Calu3 (cell line): ENCODE results near the gene LRPPRC. TPM values are rescaled to one million over a fixed set of nuclear protein-coding genes. Genes with fewer than 3 reads are reported as not detected.
"Not testable (repeated sequence)": the region's sequence is repeated elsewhere in the genome, so short reads cannot be mapped to it uniquely, and the experiment has no call there.

Source experiments
- BruUV-seq: library from RNA; stranded (reverse); fragments of 400-500 nt; replicated peaks from 2 replicates; lab custom pipeline; 2021; lab: Mats Ljungman, UMichigan
- CTCF ChIA-PET: fragments of 300-600 bp; sonication (Branson Sonifier 250); formaldehyde crosslinking; loops from one replicate; lab custom pipeline; 2022; ENCODE audit warnings: antibody characterized with exemption; lab: Charles Lee
- DNase-seq: peaks from one replicate; pipeline ENCODE4 v3.0.0; 2022
- H3K27ac Mint-ChIP-seq: one replicate; pipeline ENCODE4 v1.8.0; 2022; ENCODE audit warnings: mixed read lengths; ENCODE audit not compliant: unreplicated experiment
- H3K27me3 Mint-ChIP-seq: one replicate; pipeline ENCODE4 v1.8.0; 2022; ENCODE audit warnings: mixed read lengths; ENCODE audit not compliant: unreplicated experiment
- H3K36me3 Mint-ChIP-seq: one replicate; pipeline ENCODE4 v1.8.0; 2022; ENCODE audit warnings: mild to moderate bottlenecking, moderate library complexity, mixed read lengths; ENCODE audit not compliant: insufficient read depth, unreplicated experiment
- H3K4me1 Mint-ChIP-seq: one replicate; pipeline ENCODE4 v1.8.0; 2022; ENCODE audit warnings: mild to moderate bottlenecking, low read depth, mixed read lengths; ENCODE audit not compliant: unreplicated experiment
- H3K4me3 Mint-ChIP-seq: one replicate; pipeline ENCODE4 v1.8.0; 2022; ENCODE audit warnings: mild to moderate bottlenecking, low read depth, moderate library complexity, mixed read lengths; ENCODE audit not compliant: unreplicated experiment
- H3K9me3 Mint-ChIP-seq: one replicate; pipeline ENCODE4 v1.8.0; 2022; ENCODE audit warnings: low read depth, mixed read lengths; ENCODE audit not compliant: unreplicated experiment
- intact Hi-C: fragments of 100-400 bp; cut with micrococcal nuclease; formaldehyde crosslinking; loops from one replicate; pipeline ENCODE4 v1.10.0; 2022; ENCODE audit not compliant: unreplicated experiment
- total RNA-seq: library from RNA; stranded (reverse); gene quantifications from 2 replicates; pipeline ENCODE4 v1.2.3, GENCODE V29; 2022
- TF ChIP-seq, protein P1 (sequence below): fragments of 200-600 bp; IDR thresholded peaks from one replicate; pipeline ENCODE4 v1.8.0; 2022; ENCODE audit warnings: antibody characterized with exemption; ENCODE audit not compliant: unreplicated experiment

Gene LRPPRC
- total RNA-seq, 1 experiment from 2014 or later, result 120 TPM

DNA sequence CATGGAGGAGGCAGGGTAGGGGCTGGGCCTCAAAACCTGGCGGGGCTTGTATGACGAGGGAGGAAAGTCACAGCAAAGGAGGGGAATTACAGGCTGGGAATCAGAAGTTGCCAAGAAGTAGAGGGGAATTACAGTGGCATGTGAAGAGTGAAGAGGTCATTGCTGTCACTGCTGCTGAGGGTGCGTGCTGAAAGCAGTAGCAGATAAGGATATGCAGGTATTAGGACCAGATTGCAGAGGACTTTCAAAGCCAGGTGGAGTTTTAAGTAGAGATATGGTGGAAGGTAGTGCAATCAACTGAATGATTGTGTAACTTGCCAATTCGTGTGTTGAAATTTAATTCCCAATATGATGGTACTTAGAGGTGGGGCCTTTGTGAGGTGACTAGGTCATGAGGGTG lies 19.4 kb upstream of the LRPPRC start:
- H3K9me3 Mint-ChIP-seq, result no peaks in the 10 kb centered on the region
- no peak for DNase-seq

DNA sequence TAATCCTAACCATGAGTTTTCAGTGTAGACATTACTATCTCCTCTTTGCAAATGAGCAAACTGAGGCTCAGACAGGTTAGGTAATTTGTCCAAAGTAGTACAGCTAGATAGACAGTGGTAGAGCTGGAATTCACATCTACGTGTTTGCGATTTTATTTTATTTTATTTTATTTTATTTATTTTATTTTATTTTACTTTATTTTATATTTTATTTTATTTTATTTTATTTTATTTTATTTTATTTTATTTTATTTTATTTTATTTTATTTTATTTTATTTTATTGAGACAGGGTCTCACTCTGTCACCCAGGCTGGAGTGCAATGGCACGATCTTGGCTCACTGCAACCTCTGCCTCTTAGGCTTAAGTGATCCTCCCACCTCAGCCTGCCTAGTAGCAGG lies 17.4 kb upstream of the LRPPRC start:
- H3K4me1 Mint-ChIP-seq, H3K4me3 Mint-ChIP-seq, intact Hi-C loops, H3K27ac Mint-ChIP-seq, BruUV-seq, H3K9me3 Mint-ChIP-seq, DNase-seq, CTCF ChIA-PET, H3K36me3 Mint-ChIP-seq: not testable (repeated sequence)
- H3K27me3 Mint-ChIP-seq, result peaks cover 57% of the 10 kb centered on the region

More for the DNA sequence above, 19.4 kb upstream of the LRPPRC start:
- Mint-ChIP-seq H3K27ac (no peak overlapping the region), H3K27me3 (peaks cover 40% of the 10 kb centered on the region), H3K4me3 (no peak overlapping the region), H3K36me3 (no peaks in the 10 kb centered on the region), H3K4me1 (no peaks in the 10 kb centered on the region)
- CTCF ChIA-PET, result no interaction called here
- intact Hi-C loops, result no loop called here
- no TSS peak for BruUV-seq
- TF ChIP-seq, protein P1, sequence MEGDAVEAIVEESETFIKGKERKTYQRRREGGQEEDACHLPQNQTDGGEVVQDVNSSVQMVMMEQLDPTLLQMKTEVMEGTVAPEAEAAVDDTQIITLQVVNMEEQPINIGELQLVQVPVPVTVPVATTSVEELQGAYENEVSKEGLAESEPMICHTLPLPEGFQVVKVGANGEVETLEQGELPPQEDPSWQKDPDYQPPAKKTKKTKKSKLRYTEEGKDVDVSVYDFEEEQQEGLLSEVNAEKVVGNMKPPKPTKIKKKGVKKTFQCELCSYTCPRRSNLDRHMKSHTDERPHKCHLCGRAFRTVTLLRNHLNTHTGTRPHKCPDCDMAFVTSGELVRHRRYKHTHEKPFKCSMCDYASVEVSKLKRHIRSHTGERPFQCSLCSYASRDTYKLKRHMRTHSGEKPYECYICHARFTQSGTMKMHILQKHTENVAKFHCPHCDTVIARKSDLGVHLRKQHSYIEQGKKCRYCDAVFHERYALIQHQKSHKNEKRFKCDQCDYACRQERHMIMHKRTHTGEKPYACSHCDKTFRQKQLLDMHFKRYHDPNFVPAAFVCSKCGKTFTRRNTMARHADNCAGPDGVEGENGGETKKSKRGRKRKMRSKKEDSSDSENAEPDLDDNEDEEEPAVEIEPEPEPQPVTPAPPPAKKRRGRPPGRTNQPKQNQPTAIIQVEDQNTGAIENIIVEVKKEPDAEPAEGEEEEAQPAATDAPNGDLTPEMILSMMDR, result no peak

DNA sequence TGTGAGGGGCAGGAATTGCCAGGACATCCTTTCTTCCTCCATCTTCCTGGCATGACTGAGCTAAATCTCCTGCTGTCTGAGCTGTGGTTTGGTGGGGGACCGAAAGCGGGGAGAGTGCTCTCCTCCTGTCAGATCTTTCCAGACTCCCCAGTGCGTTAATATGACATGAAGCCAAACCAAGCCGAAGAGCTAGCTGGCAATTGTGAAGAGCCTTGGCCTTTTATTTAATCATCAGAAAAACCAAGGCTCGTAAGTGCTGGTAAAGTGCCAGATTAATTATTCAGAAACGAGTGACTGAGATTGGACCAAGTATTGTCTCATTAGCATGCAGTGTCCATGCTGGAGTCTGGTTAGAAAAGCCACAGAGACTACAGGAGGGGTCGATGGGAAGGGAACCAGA lies 14.5 kb upstream of the LRPPRC start:
- no TSS peak for BruUV-seq
- CTCF ChIA-PET, result no interaction called here
- Mint-ChIP-seq H3K27ac (no peak overlapping the region), H3K36me3 (no peaks in the 10 kb centered on the region), H3K4me3 (no peak overlapping the region), H3K27me3 (peaks cover 53% of the 10 kb centered on the region), H3K9me3 (no peaks in the 10 kb centered on the region), H3K4me1 (peaks cover 3% of the 10 kb centered on the region)
- DNase-seq, result no peak
- TF ChIP-seq, protein P1, result no peak
- intact Hi-C loops, result no loop called here

DNA sequence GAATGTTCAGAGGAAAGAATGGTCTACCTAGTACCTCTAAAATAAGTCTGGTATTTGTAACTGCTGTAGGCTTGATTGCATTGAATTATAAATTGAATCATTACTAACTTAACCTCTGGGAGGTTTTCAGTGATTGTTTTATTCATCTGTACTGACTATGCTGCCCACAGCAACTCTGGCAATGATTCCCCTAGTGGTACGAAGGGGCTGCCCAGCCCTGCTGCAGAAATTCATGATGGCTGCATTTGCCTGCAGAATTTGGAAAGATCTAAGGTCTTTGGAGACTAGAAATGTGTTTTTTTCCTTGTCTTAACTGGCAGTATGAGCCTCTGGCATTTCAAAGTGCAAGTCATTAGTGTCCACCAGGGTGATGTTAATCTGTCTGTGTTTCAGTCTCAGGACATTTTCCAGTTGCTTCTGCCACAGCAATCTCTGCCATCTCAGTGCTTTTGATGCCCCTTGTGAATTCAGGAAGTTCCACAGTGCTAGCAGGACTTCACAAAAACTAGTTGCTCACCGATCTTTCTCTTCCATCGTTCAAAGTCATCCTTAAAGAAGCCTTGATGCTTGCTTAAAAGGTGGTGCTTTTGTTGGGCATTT lies 13.4 kb upstream of the LRPPRC start:
- Mint-ChIP-seq H3K9me3 (no peaks in the 10 kb centered on the region), H3K27ac (no peak overlapping the region), H3K4me3 (no peak overlapping the region), H3K4me1 (peaks cover 5% of the 10 kb centered on the region), H3K36me3 (no peaks in the 10 kb centered on the region), H3K27me3 (peaks cover 44% of the 10 kb centered on the region)
- TF ChIP-seq, protein P1, result no peak
- no peak for DNase-seq
- intact Hi-C loops, result no loop called here
- CTCF ChIA-PET, result interaction anchor here (0.8 kb wide), 1 partner anchor 470 kb away, joined by 3 read pairs; no protein-coding TSS in a partner anchor
- BruUV-seq, result no TSS peak

DNA sequence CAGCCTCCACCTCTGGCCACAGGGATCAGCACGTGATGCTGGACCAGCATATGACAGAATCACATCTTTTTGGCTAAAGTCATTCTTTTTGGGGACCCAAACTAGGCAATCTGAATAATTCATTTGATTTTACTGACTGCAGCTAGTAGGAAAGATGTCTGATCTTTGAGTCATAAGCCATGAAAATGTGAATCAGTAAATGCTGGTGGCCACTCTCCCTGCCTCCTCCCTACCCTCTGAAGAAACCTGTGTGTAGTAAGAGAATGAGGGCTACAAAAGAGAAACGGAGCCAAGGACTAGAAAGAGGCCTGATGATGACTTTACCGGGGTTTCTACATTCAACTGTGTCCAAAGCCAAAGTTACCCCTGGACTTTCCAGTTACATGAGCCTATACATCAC lies 10.1 kb upstream of the LRPPRC start:
- intact Hi-C loops, result no loop called here
- Mint-ChIP-seq H3K4me1 (peaks cover 5% of the 10 kb centered on the region), H3K36me3 (no peaks in the 10 kb centered on the region), H3K27ac (no peak overlapping the region), H3K9me3 (no peaks in the 10 kb centered on the region), H3K4me3 (no peak overlapping the region), H3K27me3 (peaks cover 23% of the 10 kb centered on the region)
- no TSS peak for BruUV-seq
- TF ChIP-seq, protein P1, result no peak
- CTCF ChIA-PET, result no interaction called here
- no peak for DNase-seq
